Adrenal gland (tissue), 19 donors: ENCODE measurements around the gene TSSK6. TPM values are rescaled to one million over a fixed set of nuclear protein-coding genes. Genes with fewer than 3 reads are reported as not detected.
A peak's percentile ranks its signal among the peaks of the same experiment; 100 is the strongest.

ENCODE experiments used
- DNase-seq, 7 donors: peaks; one replicate each; pipeline ENCODE4 v3.0.0-alpha.2; 2019 to 2020
- H3K27ac ChIP-seq, 5 donors: fragments of 200-600 bp; sonication (generic) in 4 of 5; 1 replicate in 3 of 5; 2 replicates in 2 of 5; pipeline versions ENCODE4 v1.5.1 to v1.8.0; 2016 to 2020; ENCODE audit warnings: mild to moderate bottlenecking in 1 of 5
- H3K27me3 ChIP-seq: fragments of 200-600 bp; 2 replicates; pipeline ENCODE4 v1.8.0; 2021
- H3K36me3 ChIP-seq, 2 donors: fragments of 200-600 bp; replicated peaks in 1 of 2; 1 replicate in 1 of 2; 2 replicates in 1 of 2; pipeline versions ENCODE4 v1.5.1 to v1.8.0; 2018 to 2022
- H3K4me1 ChIP-seq, 2 donors: fragments of 200-600 bp; replicated peaks in 1 of 2; 1 replicate in 1 of 2; 2 replicates in 1 of 2; pipeline versions ENCODE4 v1.5.1 to v1.8.0; 2018 to 2021
- H3K4me3 ChIP-seq, 4 donors: fragments of 200-600 bp; sonication (generic) in 3 of 4; one replicate each; pipeline ENCODE4 v1.5.1; 2016 to 2018
- H3K9me3 ChIP-seq, 3 donors: fragments of 200-600 bp; sonication (generic) in 1 of 3; replicated peaks in 1 of 3; 1 replicate in 2 of 3; 2 replicates in 1 of 3; pipeline versions ENCODE4 v1.5.1 to v1.8.0; 2016 to 2021
- POLR2A ChIP-seq, 2 donors: fragments of 450-650 bp; IDR thresholded peaks; one replicate each; pipeline ENCODE4 v1.6.1; 2017; ENCODE audit warnings: antibody characterized with exemption in 2 of 2, mild to moderate bottlenecking in 2 of 2, moderate library complexity in 1 of 2
- WGBS, 4 donors: extraction: QIAGEN DNeasy Blood & Tissue Kit in 2 of 4; methylation state at CpG; one replicate each; pipeline versions ENCODE4 v1.1.5 to v1.1.7; 2013 to 2017; 5-methylcytosine and 5-hydroxymethylcytosine counted together
- intact Hi-C, 2 donors: fragments of 100-400 bp; cut with DNase I; formaldehyde crosslinking; loops; one replicate each; pipeline versions ENCODE4 v1.14.1 to v1.15.0; 2022 to 2023
- long read RNA-seq, 10 donors: library from polyadenylated mRNA in 3 of 10; unstranded in 2 of 10; stranded (forward) in 1 of 10; transcript quantifications; one replicate each; pipeline ENCODE4 v2.0.0 and lab custom pipeline, GENCODE V29; 2021 to 2026
- polyA plus RNA-seq, 3 donors: library from polyadenylated mRNA; stranded (reverse); fragments of 200-250 nt in 2 of 3; fragments of 350-450 nt in 1 of 3; fragmentation: Illumina TruSeq in 1 of 3; extraction: RNeasy Lipid Tissue Mini Kit (QIAGEN cat#74804) in 1 of 3; gene quantifications; one replicate each; pipeline ENCODE4 v1.2.3, GENCODE V29; 2013 to 2014
- total RNA-seq, 9 donors: library from RNA; depleted of rRNA in 4 of 9; stranded (reverse); fragments of >200 nt in 4 of 9; fragments of 120-200 nt in 1 of 9; fragmentation: NEBNext Ultra II Directional in 1 of 9; extraction: Animal tissue kit (Norgen Biotek cat#: 25700) in 1 of 9; gene quantifications; one replicate each; pipeline versions ENCODE4 v1.1.0 to v1.2.4, GENCODE V29; 2013 to 2023
- TF ChIP-seq, protein P1 (sequence below), 6 experiments: fragments of 450-650 bp in 4 of 6; fragments of 200-600 bp in 2 of 6; sonication (generic) in 1 of 6; IDR thresholded peaks; 1 replicate in 5 of 6; 2 replicates in 1 of 6; pipeline versions ENCODE4 v1.5.1 to v1.8.0; 2016 to 2021; ENCODE audit warnings: antibody characterized with exemption in 6 of 6, mild to moderate bottlenecking in 2 of 6, moderate library complexity in 1 of 6
- donor health status: healthy with polysubstance abuse.
- donor health status: Bipolar disorder and iron deficiency.
- donor health status: DM: yes; HTN: yes; CAD: no.
- donor health status: DM: no; HTN: no; CAD: no.
- donor health status: DM: no; HTN: no; CAD: no.
- donor health status: DM: yes; HTN: yes; CAD: no.

Gene TSSK6
- total RNA-seq: 10 to 100 TPM in 1 of 9 donors, 1 to 10 TPM in 6, under 1 TPM in 2; 0.61 to 50.5 (median 3.5) TPM
- polyA plus RNA-seq: 1 to 10 TPM in 1 of 3 donors, under 1 TPM in 1, not detected in 1; 0.37 to 1.0 TPM
- long read RNA-seq, donor 1: 0 reads
- long read RNA-seq, donor 2, partial matches to known transcripts: 0 of 1 reads
- long read RNA-seq, donor 2, other reads (novel, unspliced or antisense): 0 of 1 reads
- long read RNA-seq, donor 3, partial matches to known transcripts: 465 of 521 reads
- long read RNA-seq, donor 3, other reads (novel, unspliced or antisense): 56 of 521 reads
- long read RNA-seq, donor 4, partial matches to known transcripts: 0 of 3 reads
- long read RNA-seq, donor 4, other reads (novel, unspliced or antisense): 3 of 3 reads
- long read RNA-seq, donor 5, transcript TSSK6-201 (1 exons, 1,467 nt): major isoform, 5 of 5 reads
- long read RNA-seq, donor 5, partial matches to known transcripts: 0 of 5 reads
- long read RNA-seq, donor 5, other reads (novel, unspliced or antisense): 0 of 5 reads
- long read RNA-seq, donor 6, partial matches to known transcripts: 0 of 1 reads
- long read RNA-seq, donor 6, other reads (novel, unspliced or antisense): 1 of 1 reads
- long read RNA-seq, donor 7: 0 reads
- long read RNA-seq, donor 8, partial matches to known transcripts: 0 of 2 reads
- long read RNA-seq, donor 8, other reads (novel, unspliced or antisense): 0 of 2 reads
- long read RNA-seq, donor 9: 0 reads
- long read RNA-seq, donor 10: 0 reads

DNA sequence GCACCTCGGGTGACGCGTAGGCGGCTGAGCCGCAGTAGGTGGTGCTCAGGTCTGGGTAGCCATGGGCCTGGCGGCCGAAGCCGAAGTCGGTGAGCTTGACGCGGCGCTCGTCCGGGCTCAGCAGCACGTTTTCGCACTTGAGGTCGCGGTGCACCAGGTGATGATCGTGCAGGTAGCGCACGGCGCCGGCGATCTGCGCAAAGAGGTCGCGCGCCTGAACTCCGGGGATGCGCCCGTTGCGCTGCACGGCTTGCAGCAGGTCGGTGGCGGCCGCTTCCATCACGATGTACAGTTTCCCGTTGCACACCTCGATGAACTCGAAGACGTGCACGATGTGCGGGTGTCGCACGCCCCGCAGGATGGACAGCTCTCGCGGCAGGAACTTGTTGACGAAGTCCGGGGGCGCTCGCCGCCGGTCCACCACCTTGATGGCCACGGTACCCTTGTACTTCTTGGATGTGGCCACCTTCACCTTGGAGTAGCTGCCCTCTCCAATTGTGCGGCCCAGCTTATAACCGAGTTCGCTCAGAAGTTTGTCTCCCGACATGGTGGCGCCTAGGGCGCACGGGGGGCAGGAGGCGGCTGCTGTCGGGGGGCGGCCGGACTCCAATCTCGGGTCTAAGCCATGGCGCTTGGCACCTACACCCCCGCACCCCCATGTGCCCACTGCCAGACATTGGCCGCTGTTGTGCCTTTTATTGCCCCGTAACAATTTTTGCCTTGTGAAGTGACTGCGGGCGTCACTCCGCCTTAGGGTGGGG lies at the start of gene TSSK6:
Gene TSSK6 (minus strand): TSS at position 668 of the 761 bp plus-strand sequence. CDS start 121 bp downstream, at position 547.
- Histone ChIP-seq H3K27me3 (no peaks in the 10 kb centered on the region), H3K9me3 (no peaks in the 10 kb centered on the region), H3K4me1 (peaks cover 8 to 21% of the 10 kb centered on the region in 2 donors), H3K4me3 (peak within 1 kb of the TSS; percentile 43 to 92 (median 80)), H3K27ac (peak within 1 kb of the TSS; percentile 48 to 86 (median 75)), H3K36me3 (no peaks in the 10 kb centered on the region)
- no peak for TF ChIP-seq POLR2A (IDR thresholded peaks at IDR 0.05)
- TF ChIP-seq, protein P1, sequence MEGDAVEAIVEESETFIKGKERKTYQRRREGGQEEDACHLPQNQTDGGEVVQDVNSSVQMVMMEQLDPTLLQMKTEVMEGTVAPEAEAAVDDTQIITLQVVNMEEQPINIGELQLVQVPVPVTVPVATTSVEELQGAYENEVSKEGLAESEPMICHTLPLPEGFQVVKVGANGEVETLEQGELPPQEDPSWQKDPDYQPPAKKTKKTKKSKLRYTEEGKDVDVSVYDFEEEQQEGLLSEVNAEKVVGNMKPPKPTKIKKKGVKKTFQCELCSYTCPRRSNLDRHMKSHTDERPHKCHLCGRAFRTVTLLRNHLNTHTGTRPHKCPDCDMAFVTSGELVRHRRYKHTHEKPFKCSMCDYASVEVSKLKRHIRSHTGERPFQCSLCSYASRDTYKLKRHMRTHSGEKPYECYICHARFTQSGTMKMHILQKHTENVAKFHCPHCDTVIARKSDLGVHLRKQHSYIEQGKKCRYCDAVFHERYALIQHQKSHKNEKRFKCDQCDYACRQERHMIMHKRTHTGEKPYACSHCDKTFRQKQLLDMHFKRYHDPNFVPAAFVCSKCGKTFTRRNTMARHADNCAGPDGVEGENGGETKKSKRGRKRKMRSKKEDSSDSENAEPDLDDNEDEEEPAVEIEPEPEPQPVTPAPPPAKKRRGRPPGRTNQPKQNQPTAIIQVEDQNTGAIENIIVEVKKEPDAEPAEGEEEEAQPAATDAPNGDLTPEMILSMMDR (IDR thresholded peaks at IDR 0.05): no peak
- intact Hi-C loops: no loop called here
- peak in 1 of 7 donors; percentile 49 for DNase-seq
- WGBS, 4 donors: 75 to 88% (median 83%) methylated on average over 30 to 74 of the region's 74 CpGs

GRCh38 chr19:19563348-19563848 lies 48.0 kb upstream of the TSSK6 start:
- intact Hi-C loops: no loop called here
- H3K4me1 ChIP-seq: no peaks in the 10 kb centered on the region
- no peak for TF ChIP-seq POLR2A (IDR thresholded peaks at IDR 0.05)
- TF ChIP-seq, protein P1 (IDR thresholded peaks at IDR 0.05): no peak
- no peaks in the 10 kb centered on the region for H3K9me3 ChIP-seq
- H3K4me3 ChIP-seq: no peak overlapping the region
- DNase-seq: no peak
- WGBS, 4 donors: 89 to 95% (median 91%) methylated on average over 8 to 17 of the region's 17 CpGs
- H3K27ac ChIP-seq: no peak overlapping the region
- H3K27me3 ChIP-seq: no peaks in the 10 kb centered on the region
- no peaks in the 10 kb centered on the region for H3K36me3 ChIP-seq

- no peak overlapping the region for H3K27ac ChIP-seq
- no peaks in the 10 kb centered on the region for H3K4me1 ChIP-seq
- H3K4me3 ChIP-seq: no peak overlapping the region
- intact Hi-C loops: no loop called here
- no peak for DNase-seq
- H3K27me3 ChIP-seq: no peaks in the 10 kb centered on the region
- no peaks in the 10 kb centered on the region for H3K9me3 ChIP-seq
- TF ChIP-seq, protein P1 (IDR thresholded peaks at IDR 0.05): no peak
- TF ChIP-seq POLR2A (IDR thresholded peaks at IDR 0.05): no peak
- WGBS, 4 donors: 74 to 80% (median 78%) methylated on average over 6 to 17 of the region's 17 CpGs; no CpG with 5 or more reads in 1 of the 4 donors
- H3K36me3 ChIP-seq: no peaks in the 10 kb centered on the region
Observed at GRCh38 chr19:19562665-19563347, 47.5 kb upstream of the TSSK6 start.
